Measurements from ENCODE around the gene NRXN3.

NRXN3 gene

GRCh38 chr14:78598046-78598920 lies 428.1 kb downstream of the NRXN3 start:
- DNase-seq: peak; percentile 13

- DNase-seq: no peak
Measured at GRCh38 chr14:78605025-78605762, 435.0 kb downstream of the NRXN3 start.

- no peak for DNase-seq
Measured at GRCh38 chr14:78605897-78606500, 435.8 kb downstream of the NRXN3 start.

GRCh38 chr14:78608998-78609787 lies 439.0 kb downstream of the NRXN3 start:
- no peak for DNase-seq

- DNase-seq: no peak
Measured at GRCh38 chr14:78610994-78611393, 440.8 kb downstream of the NRXN3 start.

- no peak for DNase-seq
Measured at GRCh38 chr14:78611796-78612571, 441.8 kb downstream of the NRXN3 start.

GRCh38 chr14:78612666-78613065 lies 442.5 kb downstream of the NRXN3 start:
- no peak for DNase-seq

- no peak for DNase-seq
Measured at GRCh38 chr14:78614593-78614992, 444.4 kb downstream of the NRXN3 start.

- no peak for DNase-seq
Measured at GRCh38 chr14:78617735-78618134, 447.6 kb downstream of the NRXN3 start.

GRCh38 chr14:78618368-78618767 lies 448.2 kb downstream of the NRXN3 start:
- DNase-seq: no peak

- no peak for DNase-seq
Measured at GRCh38 chr14:78627114-78627513, 456.9 kb downstream of the NRXN3 start.

- no peak for DNase-seq
Measured at GRCh38 chr14:78631551-78631950, 461.4 kb downstream of the NRXN3 start.

- DNase-seq: no peak
Measured at GRCh38 chr14:78633752-78634151, 463.6 kb downstream of the NRXN3 start.

GRCh38 chr14:78637489-78637888 lies 467.3 kb downstream of the NRXN3 start:
- no peak for DNase-seq

GRCh38 chr14:78637908-78638475 lies 467.8 kb downstream of the NRXN3 start:
- no peak for DNase-seq

GRCh38 chr14:78638926-78639325 lies 468.8 kb downstream of the NRXN3 start:
- DNase-seq: no peak

GRCh38 chr14:78644824-78645559 lies 474.8 kb downstream of the NRXN3 start:
- no peak for DNase-seq

- DNase-seq: no peak
Measured at GRCh38 chr14:78652727-78653126, 482.6 kb downstream of the NRXN3 start.

GRCh38 chr14:78653173-78653572 lies 483.0 kb downstream of the NRXN3 start:
- DNase-seq: no peak

GRCh38 chr14:78657451-78657850 lies 487.3 kb downstream of the NRXN3 start:
- DNase-seq: no peak

- DNase-seq: no peak
Measured at GRCh38 chr14:78664841-78665240, 494.7 kb downstream of the NRXN3 start.

All from DMS153 (cell line).